ENCODE measurements around the gene HDDC3.

- TF ChIP-seq, protein P1, sequence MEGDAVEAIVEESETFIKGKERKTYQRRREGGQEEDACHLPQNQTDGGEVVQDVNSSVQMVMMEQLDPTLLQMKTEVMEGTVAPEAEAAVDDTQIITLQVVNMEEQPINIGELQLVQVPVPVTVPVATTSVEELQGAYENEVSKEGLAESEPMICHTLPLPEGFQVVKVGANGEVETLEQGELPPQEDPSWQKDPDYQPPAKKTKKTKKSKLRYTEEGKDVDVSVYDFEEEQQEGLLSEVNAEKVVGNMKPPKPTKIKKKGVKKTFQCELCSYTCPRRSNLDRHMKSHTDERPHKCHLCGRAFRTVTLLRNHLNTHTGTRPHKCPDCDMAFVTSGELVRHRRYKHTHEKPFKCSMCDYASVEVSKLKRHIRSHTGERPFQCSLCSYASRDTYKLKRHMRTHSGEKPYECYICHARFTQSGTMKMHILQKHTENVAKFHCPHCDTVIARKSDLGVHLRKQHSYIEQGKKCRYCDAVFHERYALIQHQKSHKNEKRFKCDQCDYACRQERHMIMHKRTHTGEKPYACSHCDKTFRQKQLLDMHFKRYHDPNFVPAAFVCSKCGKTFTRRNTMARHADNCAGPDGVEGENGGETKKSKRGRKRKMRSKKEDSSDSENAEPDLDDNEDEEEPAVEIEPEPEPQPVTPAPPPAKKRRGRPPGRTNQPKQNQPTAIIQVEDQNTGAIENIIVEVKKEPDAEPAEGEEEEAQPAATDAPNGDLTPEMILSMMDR (IDR thresholded peaks at IDR 0.05), result no peak
- TF ChIP-seq POLR2A (IDR thresholded peaks at IDR 0.05), result no peak
Observed at GRCh38 chr15:90889736-90890456, 42.5 kb downstream of the HDDC3 start.

Data from heart left ventricle (tissue), 13 donors.